HG03520 (cell line): Measurements from ENCODE around the gene UGT3A2.

ENCODE experiments used
- ATAC-seq: cut with Tn5 transposase; IDR thresholded peaks from one replicate; pipeline ENCODE4 v1.9.1; 2021; ENCODE audit warnings: mild to moderate bottlenecking, moderate library complexity; ENCODE audit not compliant: unreplicated experiment

UGT3A2 gene

DNA sequence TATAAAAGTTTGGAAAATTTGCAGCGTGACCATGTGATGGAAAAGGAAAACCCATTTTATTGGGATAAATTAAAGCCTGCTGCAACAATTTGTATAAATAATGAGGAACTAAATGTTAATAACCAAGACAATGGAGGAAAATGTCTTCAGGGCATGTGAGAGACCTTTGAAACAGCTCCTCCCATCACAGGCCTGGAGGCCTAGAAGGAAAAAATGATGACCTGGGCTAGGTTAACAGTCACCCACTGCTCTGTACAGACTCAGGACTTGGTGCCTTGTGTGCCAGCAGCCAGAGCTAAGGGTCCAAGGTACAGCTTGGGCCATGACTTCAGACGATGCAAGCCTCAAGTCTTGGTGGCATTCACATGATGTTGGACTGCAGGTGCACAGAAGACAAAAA lies 53.5 kb downstream of the UGT3A2 start:
- no peak for ATAC-seq

DNA sequence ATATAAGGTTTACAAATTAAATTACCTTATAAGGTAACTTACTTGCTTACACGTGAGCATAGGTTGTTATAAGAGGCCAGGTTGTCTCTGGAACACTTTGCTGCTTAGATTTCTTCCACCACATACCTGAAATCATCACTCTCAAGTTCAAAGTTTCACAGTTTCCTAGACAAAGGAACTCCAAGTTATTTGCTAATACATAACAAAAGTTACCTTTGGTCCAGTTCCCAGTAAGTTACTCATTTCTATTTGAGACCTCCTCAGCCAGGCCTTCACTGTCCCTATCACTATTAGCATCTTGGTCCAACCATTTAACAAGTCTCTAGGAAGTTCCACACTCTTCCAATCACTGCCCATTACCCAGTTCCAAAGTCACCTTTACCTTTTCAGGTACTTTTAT lies 57.0 kb downstream of the UGT3A2 start:
- no peak for ATAC-seq

DNA sequence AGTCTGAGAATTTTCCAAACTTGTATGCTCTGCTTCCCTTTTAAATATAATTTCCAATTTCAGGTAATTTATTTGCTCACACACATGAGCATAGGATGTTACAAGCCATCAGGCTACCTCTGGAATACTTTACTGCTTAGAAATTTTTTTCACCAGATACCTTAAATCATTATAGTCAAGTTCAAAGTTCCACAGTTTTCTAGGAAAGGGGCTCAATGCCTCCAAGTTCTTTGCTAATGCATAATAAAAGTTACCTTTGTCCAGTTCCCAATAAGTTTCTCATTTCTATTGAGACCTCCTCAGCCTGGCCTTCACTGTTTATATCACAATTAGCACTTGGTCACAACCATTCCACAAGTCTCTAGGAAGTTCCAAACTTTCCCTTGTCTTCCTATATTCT lies 59.3 kb downstream of the UGT3A2 start:
- ATAC-seq: no peak

DNA sequence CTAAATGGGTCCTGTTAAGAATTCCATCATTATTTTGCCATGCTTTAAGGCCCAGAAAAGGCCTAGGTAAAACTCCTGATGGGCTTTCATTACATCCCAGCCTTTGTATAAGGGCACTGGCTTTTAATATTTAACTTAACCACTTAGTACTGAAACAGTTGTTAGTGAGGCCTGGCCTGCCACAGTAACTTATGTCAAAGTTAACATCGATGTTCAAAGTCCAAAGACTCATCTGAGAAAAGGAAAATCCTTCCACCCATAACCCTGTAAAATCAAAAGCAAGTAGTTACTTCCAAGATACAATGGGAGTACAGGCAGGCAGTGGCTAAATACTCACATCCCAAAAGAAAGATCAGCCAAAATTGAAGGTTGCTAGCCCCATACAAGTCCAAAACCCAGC lies 60.5 kb downstream of the UGT3A2 start:
- no peak for ATAC-seq

GRCh38 chr5:36001032-36001431 lies 65.7 kb downstream of the UGT3A2 start:
- no peak for ATAC-seq

DNA sequence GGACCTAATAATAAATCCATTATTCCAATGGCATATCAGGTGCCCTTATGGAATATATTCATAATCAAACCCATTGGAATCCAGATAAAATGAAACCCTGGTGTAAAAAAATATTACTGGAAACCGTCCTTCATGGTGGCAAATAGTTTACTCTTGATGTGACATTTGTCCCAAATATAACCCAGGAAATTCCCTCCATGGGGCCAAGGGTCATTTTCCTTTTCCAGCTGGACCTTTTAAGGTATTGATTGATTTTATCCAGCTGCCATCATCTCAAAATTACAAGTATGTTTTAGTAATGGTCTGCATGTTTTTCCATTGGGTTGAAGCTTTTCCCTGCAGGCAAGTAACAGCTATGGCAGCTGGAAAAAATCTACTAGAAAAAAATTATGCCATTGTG lies 67.1 kb downstream of the UGT3A2 start:
- no peak for ATAC-seq

DNA sequence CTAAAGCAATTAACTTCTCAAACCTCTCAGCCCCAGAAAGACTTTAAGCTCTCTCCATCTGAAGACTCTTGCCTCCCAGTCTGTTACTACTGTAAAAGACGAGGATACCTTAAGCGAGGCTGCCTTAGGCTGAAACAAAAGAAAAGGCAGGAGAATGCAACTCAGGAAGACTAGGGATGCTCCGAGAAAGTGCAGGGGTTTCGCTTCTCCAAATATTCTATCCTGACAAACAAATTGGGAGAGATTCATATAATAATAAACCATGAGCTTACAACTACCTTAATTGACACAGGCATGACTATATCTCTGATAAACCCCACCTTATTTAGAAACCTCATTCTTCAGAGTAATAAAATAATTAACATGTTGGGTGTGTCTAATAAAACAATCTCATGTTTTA lies 70.6 kb downstream of the UGT3A2 start:
- no peak for ATAC-seq

DNA sequence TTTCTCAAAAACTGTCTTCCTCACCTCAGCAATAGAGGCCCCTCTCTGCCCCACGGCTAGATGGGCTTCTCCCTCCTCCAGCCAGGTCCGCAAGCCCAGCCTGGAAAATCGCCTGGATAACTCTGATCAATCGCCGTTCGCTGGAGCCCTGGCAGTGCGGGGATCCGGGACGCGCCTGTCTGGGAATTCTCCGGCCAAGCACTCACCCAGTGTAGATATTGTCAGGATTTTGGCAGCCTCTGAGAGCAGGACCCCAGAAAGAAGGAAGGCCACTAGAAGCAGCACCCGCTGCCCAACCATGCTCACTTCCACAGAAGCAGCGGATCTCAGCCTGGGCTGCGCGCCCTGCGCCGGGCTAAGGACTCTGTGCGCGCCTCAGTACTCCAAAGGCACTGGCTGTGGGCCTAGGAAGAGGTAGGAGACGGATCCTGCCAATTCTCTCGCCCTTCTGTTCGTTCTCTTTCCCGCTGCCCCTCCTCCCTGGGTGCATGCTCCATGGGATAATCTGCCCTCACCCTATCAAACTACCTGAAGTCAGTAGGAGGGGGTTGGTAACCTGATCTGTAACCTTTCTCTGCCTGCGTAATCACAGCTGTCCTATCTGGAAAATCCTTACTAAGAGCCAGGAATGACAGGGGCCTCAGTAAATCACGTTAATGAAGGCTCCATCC lies 75.6 kb downstream of the UGT3A2 start, which contains the start of gene UGT3A1:
TSS of gene UGT3A1 (minus strand) at position 450 of the 671 bp plus-strand sequence. CDS start at position 300, 150 bp downstream.
- ATAC-seq: no peak

- no peak for ATAC-seq
Measured at GRCh38 chr5:35990520-35990919, 76.2 kb downstream of the UGT3A2 start.

DNA sequence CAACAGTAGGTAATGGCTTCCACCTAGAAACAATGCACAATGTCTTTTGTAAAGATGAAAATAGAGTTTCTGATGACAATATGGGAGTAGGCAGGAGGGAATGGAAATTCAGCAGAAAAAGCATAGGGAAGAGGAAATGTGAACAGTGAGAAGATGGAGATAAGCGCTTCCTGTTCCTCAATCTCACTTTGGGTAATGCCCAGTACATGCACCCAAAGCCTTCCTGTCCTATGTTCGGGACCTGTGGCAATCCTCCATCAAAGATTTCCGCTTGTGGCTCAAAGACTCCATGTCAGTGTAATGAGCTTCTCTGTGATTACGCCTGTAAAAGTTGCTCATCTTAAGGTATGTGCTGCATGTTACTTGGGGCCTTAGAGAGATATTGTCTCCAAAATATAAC lies 78.2 kb downstream of the UGT3A2 start:
- no peak for ATAC-seq

DNA sequence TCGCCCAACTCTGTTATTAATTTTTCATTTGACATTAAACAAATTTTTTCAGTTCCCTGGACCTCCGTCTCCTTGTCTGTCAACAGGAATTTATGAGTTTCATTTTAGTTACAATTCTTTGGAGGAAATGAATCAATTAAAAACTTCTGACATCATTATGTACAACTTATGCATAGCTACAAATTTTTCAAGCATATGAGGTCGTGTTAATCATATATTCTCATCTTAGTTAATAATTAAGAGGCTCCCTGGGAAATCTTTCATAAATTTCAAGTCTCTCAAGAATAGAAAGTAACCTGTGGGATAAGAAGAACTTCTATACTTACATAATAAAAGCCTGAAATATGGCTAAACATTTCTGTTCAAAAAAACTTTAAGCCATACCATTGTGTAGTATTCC lies 78.9 kb downstream of the UGT3A2 start:
- ATAC-seq: no peak
